ENCODE measurements around the gene STON2.

Gene STON2

DNA sequence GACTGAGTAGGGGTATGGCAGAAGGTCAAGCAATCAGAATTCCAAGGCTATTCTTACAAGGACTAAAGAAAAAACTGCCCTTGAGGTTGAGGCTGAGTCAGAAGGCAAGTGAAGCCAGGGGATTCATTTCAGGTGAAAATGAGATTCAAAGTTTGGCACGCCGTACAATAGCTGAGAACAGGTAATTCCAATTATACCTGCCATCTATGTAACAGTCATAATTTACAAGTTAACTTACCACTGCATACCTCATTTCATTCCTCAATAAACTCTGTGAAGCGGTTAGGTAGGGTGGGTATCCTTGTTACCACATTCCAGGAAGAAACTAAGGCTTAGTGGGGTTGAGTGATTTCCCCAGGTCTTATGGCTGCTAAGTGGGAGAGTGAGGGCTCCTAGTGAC, 64.1 kb downstream of the STON2 start:
- DNase-seq (ENCODE audit: low read depth in 2 of 2), result no peak

DNA sequence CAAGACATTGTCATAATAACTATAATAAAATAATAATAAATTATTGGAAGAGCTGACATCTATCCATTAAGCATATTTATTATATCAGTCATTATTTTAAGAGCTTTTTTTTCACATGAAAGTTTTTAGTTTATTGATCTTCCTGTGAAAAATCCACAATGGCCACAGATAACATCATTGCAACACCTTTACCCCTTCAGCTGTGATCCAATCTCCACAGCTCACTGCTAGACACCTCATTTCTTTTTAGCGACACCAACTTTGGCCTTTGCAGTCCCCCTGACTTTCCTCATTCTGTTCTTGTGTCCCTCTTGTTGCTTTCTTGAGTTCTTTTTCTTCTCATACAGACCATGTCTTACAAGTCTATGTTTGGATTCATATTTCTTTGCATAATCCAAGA, 67.4 kb downstream of the STON2 start:
- no peak for DNase-seq (ENCODE audit: low read depth in 2 of 2)

DNA sequence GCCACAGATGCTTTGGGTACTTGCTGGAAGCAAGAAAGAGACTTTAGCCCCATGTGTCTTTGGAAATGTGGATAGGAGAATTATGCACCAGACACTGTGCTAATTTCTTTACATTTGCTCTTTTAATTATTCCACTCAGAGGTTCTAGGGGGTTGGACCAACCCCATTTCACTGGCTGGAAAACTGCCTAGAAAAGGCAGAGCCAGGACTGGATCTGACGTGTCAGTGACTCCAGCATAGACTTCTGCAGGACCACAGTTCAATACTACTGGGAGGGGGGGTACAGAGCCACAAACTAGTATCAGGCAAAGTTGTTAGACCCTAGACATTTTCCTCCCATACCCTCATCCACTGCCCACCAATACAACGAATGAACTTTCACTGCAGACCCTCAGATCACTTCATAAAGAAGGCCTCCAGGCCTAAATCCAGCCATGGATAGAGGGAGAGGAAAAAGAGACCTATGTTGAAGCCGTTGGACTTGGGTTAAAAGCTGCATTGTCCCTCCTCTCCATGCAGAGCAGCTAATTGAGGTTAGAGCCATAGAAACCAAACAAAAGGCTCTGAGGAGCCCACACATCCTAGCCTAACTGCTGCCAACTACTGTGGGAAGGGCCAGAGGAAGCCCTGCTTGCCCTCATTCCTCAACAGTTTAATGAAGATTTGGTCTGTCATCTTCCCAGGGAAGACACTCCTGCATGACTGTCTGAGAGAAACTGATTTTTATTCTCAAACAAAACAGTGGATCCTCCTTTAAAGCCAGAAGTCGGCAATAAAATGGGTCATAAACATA, 68.7 kb downstream of the STON2 start:
- DNase-seq (ENCODE audit: low read depth in 2 of 2), result no peak

DNA sequence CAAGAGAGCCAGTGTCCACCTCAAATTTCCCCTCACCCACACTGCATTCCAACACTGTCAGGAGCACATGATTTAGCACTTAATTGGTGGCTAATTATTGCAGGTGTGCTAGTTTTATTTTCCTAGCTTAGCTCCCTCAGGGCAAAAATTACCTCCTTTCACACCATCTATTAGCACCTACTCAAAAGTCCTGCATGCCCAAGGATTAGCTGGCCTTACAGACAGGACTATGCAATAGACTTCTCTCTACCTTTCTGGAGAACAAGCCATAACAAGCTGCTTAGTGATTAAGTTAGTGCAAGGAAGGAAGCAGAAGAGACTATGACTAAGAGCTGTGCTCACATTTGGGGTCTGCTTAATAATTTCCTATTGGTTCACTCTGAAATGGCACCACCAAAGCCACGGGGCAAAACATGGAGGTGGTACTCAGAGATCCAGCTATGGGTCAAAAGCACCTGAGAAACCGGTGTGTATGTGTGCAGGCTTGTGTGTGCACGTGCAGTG, 69.5 kb downstream of the STON2 start:
- no peak for DNase-seq (ENCODE audit: low read depth in 2 of 2)

DNA sequence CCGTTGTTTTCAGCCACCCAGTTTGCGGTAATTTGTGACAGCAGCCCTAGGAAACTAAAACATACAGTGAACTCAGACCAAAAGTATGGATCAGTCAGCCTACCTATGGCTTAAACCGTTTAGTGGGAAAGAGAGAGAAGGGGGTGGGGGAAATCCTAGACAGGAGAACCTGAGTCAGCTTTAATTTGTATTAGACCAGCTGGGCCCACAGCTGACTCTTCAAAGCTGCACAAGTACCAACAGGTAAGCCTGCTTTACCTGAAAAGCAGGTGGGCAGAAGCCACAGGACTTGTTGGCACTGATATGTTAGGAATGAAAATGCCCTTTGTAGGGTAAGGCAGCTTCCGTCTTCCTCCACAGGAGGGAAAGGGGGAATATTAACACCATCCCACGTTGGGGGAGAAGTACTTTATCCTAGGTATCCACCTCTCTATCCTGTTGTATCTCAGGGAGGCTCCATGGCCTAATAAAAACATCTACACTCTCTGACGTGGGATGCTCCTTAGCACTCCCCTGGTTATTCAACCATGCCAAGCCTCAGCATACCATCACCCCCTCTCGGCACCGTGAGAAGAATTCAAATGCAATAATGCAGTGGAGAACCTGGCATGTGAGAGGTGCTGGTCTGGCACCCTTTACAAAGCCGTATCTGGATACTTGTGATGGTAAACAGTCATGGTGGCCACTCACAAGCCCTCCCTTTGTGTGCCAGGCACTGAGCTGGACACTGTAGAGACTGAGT, 70.3 kb downstream of the STON2 start:
- no peak for DNase-seq (ENCODE audit: low read depth in 2 of 2)

DNA sequence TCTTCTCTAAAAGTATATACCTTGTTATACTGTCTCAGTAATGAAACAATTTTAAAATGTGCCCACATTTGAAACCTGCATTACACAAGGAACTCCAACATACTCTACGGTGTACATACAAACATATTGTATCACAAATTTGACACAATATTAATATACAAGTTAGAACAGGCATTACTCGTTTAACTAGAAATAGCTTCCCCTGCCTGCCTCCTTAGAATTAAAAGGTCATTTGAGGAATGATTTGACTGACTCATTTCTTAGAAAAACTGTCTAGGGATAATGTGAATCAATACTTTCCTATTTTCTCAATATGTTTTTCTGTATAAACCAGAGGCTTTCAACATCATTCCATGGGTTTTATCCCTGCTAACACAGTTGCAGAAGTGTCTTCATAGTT, 73.7 kb downstream of the STON2 start:
- DNase-seq (ENCODE audit: low read depth in 2 of 2), result no peak

DNA sequence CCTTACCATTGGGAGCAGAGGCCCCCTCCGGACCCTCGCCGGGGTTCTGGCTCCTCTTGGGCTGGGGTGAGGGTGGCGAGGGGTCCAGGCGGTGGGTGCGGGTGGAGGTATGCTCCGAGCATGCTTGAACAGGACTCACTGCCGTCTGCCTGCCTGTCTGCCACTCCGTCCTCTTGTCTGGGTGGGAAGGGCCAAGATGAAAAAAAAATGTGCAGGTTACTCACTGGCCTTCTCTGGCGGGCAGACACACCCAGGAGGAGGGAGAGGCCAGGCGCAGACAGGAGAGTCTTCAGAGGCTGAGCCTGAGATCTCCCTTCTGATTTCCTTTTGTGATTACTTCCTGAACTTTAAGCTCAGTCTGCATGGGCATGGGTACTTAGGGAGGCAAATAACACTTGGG, 76.1 kb downstream of the STON2 start:
- no peak for DNase-seq (ENCODE audit: low read depth in 2 of 2)

DNA sequence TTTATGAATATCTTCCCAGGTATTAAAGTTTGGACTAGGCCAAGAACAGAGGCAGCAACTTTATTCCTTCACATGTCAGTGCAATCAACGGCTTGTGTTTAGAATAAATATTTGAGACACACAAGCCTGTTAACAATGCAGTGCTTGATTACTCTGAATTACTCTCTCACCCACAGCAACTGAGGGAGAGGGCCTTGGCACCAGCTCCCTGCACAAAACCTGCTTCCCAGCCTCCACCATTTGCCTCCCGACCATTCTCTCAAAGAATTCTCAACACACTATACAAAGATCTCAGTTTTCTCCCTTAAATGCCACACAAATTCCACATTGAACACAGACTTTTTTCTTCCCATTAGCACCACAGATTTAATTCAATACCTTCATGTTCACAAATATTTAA, 77.0 kb downstream of the STON2 start:
- no peak for DNase-seq (ENCODE audit: low read depth in 2 of 2)

DNA sequence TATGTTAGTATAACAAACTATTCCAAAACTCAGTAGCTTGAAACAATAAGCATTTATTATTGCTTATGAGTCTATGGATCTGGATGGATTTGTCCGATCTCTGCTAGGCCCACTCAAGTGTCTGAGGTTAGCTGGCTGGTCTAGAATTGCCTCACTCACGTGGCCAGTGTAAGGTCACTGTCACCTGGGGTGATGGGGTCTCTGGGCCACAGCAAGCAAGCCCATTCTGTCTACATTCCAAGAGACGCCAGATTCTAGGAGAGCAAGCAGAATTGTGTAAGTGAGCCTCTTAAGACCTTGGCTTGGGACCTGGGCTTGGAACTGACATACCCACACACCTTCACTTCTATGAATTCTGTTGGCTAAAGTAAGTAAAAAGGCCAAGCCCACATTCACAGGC, 80.2 kb downstream of the STON2 start:
- no peak for DNase-seq (ENCODE audit: low read depth in 2 of 2)

DNA sequence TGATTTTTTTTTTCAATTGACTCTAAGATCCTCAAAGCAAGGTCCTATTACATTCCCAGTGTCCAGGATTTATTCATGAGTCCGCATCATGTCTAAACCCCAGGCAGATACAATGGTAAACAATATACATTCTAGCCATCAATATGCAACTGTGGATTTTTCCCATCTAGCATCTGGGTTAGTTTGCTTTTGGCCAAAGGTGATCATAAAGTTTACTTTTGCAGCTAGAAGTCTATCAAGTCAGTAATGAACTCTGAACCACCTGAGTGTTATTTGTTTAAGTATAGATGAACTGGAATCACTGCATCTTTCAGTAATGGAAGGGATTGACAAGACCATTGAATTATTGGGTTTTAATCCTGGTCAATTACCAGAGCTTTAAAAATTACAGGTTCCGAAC, 80.8 kb downstream of the STON2 start:
- no peak for DNase-seq (ENCODE audit: low read depth in 2 of 2)

DNA sequence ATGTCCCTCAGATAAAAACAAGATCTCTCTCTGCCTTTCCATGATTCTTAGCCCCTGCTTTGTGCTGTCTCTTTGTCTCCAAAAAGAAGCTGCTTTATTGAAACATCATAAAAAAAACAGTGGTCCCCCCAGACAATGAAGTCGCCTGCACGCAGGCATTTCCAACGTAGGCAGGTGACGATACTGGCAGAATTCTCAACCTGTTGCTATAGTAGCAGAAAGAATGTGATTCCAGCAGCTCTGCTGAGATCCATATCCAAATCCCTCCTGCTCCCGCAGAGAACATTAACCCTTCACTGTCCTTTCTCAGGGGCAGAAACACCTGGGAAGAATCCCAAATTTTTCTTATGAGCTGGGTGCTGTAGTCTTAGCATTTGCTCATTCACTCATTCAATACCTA, 84.8 kb downstream of the STON2 start:
- DNase-seq (ENCODE audit: low read depth in 2 of 2), result no peak

DNA sequence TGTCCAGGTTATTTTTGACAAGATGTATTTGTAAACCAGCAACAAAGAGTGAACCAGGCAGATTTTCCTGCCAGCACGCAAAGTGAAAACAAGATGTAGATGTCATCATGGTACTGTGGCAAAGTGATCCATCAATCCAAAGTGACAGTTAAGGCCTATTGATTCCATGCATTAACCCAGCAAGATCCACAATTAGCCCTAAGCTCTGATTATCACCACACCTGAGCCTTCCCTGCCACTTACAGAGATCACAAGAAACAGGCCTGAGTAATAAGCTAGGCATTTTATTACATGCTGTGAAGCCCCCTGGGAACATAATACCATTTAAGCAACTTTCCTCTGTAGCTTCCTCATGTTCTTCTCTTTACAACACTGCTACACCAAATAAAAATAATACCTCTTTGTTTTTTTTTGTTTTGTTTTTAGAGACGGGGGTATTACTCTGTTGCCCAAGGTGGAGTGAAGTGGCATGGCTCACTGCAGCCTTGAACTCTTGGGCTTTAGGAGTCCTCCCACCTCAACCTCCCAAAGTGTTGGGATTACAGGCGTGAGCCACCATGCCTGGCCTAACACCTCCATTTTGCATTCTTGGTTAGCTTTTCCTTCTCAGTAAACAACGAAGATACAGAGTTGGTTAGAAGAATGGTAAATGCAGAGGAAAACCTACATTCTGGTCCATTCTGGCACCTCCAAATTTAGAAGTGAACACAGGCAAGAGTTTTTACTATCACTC, 85.5 kb downstream of the STON2 start:
- DNase-seq (ENCODE audit: low read depth in 2 of 2), result no peak

DNA sequence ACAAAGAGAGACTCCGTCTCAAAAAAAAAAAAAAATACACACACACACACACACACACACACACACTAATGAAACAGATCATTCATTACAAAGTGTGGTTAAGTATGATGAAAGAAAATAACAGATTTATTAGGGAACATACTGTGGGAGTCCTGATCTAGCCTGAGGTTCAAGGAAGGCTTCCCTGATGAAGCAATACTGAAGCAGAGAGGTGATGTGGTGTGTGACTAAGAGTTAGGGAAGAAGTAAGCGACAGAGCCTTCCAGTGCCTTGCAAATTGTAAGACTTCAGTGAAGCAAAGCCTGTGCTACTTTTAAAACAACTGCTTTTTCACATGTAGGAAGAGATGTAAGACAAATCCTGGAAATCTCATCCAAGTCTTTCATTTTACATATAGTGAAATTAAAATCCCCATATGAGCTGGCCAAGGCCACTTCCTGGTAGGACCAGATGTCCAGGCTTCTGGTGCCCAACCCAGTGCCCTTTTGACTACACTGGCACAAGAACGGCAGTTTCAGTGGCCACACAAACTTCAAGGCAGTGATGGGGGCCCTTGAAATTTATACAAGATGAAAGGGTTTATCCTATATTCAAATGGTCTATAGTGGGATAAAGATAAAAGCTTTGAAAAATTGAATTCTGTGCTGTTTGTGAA, 86.2 kb downstream of the STON2 start:
- DNase-seq (ENCODE audit: low read depth in 2 of 2), result no peak

DNA sequence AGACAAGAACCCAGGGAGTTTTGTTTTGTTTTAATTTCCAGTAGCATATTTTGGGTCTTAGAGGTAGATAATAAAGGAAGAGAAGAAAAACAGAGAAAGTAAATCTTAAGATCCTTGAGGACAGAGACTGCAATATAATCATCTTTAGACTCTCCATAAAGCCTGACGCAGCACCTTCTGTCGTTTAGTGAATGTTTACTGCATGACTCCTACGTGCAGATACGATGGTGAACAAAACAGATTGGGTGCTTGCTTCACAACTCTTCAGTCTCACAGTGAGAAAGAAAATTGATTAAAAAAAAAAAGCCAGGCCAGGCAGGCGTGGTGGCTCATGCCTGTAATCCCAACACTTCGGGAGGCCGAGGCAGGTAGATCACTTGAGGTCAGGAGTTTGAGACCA, 86.9 kb downstream of the STON2 start:
- DNase-seq (ENCODE audit: low read depth in 2 of 2), result no peak

DNA sequence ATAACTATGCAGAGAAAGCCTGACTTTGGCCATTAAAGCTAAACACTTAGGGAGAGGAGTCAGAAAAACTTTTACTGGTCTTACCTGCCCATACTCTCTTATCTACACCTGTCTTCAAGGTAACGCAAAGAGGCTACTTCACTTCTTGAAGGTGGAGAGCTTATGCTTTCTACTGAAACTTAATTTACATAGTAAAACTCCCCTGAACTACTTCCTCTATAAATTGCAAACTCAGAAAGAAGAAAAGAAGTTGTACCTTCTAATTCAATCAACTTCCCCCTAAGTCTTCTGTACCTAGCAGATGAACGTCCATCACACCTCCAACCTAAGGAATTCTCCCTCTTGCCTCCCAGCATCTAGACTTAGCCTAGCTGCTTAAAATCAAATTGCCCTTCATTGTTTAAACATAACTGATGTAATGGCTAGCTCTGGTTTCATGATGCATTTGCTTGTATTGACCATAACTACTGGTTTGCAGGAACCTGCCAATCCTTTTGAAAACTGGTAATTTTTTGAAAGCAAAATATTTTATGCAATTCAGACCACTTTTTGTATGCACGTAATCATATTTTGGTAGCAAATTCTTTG, 87.7 kb downstream of the STON2 start:
- no peak for DNase-seq (ENCODE audit: low read depth in 2 of 2)

DNA sequence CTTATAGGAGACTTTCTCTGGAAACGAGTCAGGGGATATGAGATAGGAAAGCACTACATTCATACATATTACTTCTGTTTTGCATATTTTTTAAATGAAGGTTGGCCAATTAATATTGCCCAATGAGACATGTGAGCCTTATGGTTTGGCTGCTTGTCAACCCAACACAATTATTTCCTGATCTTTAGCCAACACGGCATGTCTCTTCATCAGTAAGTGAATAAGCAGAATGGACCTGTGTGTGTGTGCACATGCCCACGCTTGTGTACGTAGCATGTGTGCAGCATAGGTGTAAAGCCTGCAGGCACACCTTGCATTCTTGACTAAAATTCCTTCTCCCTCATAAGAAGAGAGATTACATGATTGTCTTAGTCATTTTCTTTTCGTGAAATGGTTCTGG, 88.3 kb downstream of the STON2 start:
- DNase-seq (ENCODE audit: low read depth in 2 of 2), result no peak

DNA sequence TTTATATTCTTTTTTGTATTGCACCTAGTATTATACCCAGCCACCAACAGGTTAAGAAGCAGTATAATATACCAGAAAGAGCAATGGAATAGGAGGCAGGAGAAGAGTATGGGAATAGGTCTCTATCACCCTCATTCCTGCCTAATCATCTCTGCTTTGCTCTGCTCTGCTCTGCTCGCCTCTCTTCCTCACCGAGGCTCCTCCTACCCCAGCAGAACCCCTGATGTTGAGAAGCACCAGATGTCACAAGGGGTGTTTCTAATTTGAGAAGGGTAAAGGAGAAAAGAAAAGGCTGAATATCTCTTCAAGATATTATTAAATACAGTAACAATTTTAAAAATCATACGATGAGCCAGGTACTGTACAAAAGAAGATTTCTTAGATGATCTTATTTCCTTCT, 89.0 kb downstream of the STON2 start:
- no peak for DNase-seq (ENCODE audit: low read depth in 2 of 2)

DNA sequence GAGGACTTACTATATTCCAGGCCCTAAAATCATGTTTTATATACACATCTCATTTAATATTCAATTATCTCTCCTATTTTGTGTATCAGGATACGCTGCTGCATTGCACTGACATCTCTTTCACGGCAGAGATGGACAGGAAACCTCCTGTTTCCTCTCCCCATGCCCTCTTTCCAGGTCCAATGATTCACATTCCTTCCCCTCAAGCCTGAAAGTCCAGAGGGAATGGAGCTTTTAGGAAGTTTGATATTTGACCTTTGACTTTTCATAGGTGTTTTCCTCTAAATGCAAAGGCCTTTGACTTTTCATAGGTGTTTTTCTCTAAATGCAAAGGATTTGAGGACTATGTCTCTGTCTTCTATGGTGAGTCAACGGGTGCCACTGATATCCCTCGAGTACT, 89.5 kb downstream of the STON2 start:
- DNase-seq (ENCODE audit: low read depth in 2 of 2), result no peak

DNA sequence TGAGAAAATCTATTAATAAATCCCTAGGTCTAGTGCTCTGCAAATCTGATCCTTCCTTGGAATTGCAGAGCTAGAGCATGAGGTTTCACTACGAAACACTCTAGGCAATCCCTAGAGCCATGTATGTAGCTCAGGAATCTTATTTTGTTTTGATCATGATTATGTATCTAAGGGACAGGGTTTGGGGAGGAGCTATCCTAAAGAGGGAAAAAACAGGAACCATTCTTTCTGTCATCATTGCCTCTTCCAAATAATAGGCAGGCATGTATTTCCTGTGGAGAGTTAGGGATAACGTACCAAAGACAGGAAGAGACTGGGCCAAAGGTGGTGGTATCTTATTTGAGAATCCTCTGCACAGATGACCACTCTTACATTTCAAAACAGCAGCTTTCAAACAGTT, 90.6 kb downstream of the STON2 start:
- no peak for DNase-seq (ENCODE audit: low read depth in 2 of 2)

DNA sequence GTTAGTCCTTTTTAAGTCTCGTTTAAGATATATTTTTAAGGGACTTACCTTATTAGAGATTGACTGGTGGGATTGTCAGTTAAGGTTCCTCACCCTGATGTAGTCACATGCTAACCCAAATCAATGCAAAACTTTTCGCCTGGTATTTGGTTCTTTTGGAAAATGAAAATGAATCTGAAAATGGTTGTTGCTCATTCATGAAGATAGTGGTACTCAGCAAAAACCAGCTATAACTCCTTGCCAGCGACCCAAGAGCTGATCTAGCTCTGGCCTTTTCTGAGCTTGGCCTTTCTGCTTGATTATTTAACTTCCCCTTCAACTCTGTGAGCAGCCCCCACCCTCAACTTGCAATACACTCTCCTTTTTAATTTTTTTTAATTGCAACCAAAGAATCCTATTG, 94.4 kb downstream of the STON2 start:
- no peak for DNase-seq (ENCODE audit: low read depth in 2 of 2)

DNA sequence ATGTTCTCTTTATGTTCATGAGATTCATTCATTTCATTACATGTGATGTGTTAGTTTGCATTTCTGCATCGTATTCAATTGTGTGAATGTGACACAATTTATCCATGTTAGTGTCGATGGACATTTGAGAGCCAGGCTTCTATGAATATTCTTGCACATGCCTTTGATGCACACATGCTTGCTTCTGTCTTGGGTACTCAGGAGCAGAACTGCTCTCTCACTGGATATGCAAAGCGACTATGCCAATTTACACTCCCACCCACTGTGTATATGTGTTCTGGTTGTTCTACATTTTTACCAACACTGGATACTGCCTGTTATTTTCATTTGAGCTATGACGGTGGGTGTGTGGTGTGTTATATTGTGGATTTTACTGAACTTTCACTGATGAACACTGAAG, 95.1 kb downstream of the STON2 start:
- DNase-seq (ENCODE audit: low read depth in 2 of 2), result no peak
